HG02623 (cell line): ENCODE results near the gene CTNNA2.

ENCODE experiments used
- ATAC-seq: cut with Tn5 transposase; IDR thresholded peaks from one replicate; pipeline ENCODE4 v1.9.1; 2021; ENCODE audit warnings: moderate library complexity; ENCODE audit not compliant: unreplicated experiment

The CTNNA2 gene

GRCh38 chr2:79700651-79701050 is 187.8 kb downstream of the CTNNA2 start:
- ATAC-seq, result no peak

- no peak for ATAC-seq
Observed at GRCh38 chr2:79702905-79703304, 190.1 kb downstream of the CTNNA2 start.

GRCh38 chr2:79711098-79711497 is 198.2 kb downstream of the CTNNA2 start:
- no peak for ATAC-seq

DNA sequence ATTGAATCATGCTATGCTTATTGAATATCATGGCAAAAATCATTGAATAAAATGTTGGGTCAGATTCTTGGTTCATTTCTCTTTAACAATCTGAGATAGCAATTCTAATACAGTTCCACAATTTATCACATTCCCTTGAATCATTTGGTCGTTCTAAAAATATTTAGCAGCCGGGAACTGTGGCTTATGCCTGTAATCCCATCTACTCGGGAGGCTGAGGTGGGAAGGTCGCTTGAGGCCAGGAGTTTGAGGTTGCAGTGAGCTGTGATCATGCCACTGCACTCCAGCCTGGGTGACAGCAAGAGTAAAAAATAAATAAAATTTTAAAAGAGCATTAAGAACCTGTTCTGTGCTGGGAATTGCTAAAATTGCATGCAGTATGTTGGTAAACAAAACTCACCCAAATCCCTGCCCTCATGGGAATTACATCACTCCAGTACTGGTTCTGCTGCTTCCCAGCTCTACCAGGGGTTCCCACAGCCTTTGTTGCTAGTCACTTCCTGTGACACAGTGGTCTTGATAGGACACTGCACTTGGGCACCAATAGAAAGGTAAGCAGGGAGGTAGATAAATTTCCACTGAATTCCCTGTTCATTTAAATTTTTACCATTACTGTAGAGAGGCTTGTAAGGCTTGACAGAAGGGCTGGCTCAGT is 200.4 kb downstream of the CTNNA2 start:
- no peak for ATAC-seq

DNA sequence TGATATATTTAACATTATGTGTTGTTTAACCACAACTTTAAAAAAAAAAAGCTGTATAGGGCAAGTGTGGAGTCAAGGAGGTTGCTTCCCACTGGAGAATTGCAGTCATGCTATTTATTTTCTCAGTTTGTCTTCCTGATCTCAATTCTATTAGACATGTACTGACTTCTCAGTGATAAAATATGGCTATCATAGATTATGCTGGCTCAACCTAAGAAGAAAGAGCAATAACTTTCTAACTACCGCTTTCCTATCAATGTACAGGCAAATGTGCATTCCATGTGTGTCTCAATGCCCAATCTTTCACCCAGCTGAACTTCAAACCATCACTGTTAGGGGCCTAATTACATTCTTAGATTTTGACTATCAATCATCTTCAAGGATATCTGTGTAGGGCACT is 201.4 kb downstream of the CTNNA2 start:
- ATAC-seq, result no peak

- ATAC-seq, result no peak
Observed at GRCh38 chr2:79715338-79715737, 202.5 kb downstream of the CTNNA2 start.

GRCh38 chr2:79716266-79716665 is 203.4 kb downstream of the CTNNA2 start:
- no peak for ATAC-seq

DNA sequence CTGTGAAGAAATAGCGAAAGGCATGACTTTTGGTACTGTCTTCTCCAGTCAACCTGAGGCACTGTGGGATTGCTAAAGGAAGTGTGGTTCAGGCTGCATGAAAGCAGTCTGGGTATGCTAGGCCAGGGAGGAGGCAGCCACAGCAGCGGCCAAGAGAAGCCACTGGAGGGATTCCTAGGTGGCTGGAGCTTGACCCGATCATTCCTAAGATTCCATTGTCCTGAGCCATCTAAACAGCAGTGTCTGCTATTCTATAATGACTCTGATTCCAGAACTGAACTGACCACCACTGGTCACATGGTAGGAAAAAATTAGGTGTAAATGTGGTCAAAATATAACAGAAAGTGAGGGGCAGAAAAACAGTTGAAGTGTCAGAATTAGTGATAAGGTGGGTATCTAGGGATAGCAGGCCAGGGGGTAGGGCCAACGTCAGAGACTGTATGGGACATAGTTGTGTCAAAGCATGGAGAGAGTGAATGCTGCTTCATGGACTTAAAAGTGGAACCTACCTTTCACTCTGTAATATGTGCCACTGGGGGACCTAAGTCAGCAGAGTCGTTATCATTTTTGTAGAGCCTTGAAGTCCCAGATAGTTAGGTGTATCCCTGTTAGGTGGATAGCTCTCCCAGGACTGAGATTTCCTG is 204.6 kb downstream of the CTNNA2 start:
- no peak for ATAC-seq

GRCh38 chr2:79721061-79721460 is 208.2 kb downstream of the CTNNA2 start:
- ATAC-seq, result no peak

GRCh38 chr2:79721966-79722365 is 209.1 kb downstream of the CTNNA2 start:
- ATAC-seq, result no peak

- ATAC-seq, result no peak
Observed at GRCh38 chr2:79723830-79724229, 211.0 kb downstream of the CTNNA2 start.

GRCh38 chr2:79729532-79729931 is 216.7 kb downstream of the CTNNA2 start:
- no peak for ATAC-seq

DNA sequence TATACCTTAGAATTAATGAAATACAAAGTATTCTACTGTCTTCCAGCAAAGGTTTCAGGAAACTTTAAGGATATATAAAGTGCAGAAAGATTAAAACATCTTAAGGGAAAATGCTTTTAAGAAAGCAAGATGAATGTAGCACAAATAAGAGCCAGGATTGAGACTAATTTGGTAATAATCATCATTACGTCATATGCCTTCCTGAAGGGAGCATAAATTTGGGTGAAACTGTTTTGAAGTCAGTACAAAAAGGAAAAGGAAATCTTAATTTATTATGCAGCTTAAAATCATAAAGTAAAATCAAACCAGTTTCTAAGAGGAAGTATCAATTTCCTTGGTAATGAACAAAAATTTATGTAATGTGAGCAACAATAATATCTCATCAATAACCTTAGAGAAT is 221.7 kb downstream of the CTNNA2 start:
- ATAC-seq, result no peak

GRCh38 chr2:79740879-79741443 is 228.1 kb downstream of the CTNNA2 start:
- ATAC-seq, result no peak

DNA sequence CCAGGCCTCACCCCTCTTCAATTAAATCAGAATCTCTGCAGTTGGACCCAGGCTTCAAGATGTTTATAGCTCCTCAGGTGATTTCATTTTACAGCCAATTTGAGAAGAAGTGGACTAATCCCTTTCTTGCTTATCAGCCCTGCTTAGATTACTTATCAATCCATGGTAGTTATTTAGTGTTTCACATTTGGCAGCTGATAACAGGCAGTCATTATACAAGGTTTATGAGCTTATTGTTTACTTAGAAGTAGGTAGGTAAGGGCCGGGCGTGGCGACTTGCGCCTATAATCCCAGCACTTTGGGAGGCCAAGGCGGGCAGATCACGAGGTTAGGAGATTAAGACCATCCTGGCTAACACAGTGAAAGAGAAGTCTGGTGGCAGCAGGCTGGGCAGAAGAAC is 237.5 kb downstream of the CTNNA2 start:
- ATAC-seq, result no peak

GRCh38 chr2:79757526-79757925 is 244.7 kb downstream of the CTNNA2 start:
- ATAC-seq, result no peak

- no peak for ATAC-seq
Observed at GRCh38 chr2:79758042-79758441, 245.2 kb downstream of the CTNNA2 start.

- ATAC-seq, result no peak
Observed at GRCh38 chr2:79758749-79759282, 246.0 kb downstream of the CTNNA2 start.

DNA sequence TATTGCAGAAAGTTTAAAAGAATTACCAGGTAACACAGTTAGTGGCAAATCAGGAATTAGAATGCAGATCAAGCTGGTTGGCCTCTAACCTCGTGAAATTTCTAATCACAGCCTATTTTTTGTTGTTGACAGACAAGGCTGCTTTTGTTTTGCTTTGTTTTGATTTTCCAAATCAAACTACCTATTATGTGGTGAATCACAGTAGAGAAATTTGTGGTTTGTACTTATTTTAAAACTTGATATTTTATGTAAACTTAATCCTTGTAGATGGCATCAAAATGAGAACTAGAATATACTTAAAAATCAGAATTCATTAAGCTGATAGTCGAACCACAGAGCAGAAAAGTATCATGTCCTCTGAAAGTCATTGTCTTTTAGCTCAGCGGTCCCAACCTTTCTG is 258.1 kb downstream of the CTNNA2 start:
- no peak for ATAC-seq

DNA sequence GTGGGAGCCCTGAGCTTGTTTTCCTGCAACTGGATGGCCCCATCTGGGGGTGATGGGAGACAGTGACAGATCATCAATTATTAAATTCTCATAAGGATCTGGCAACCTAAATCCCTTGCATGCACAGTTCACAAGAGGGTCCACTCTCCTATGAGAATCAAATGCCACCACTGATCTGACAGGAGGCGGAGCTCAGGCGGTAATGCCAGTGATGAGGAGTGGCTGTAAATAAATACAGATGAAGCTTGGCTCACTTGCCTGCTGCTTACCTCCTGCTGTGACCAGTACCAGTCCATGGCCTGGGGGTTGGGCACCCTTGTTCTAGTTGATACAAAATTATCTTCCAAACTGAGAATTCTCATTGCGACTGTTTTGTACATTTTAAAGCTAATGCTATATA is 258.6 kb downstream of the CTNNA2 start:
- no peak for ATAC-seq

DNA sequence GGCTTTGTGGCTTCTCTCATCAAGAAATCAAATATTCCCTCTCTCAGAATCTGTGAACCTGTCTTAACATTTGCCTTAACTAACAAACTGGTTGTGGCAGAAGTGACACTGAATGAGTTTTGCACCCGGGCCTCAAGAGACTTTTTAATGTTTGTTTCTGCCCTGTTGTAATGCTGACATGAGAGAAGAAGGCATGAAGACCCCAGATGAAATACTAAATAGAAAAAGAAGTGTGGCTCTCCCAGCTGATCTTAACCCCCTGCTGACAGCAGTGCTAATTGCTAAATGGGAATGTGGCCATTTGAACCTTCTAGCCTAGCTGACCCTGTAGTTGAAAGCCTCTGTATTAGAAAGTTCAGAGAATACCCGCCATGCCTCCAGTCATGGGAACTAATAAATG is 261.2 kb downstream of the CTNNA2 start:
- no peak for ATAC-seq

- no peak for ATAC-seq
Observed at GRCh38 chr2:79776461-79776860, 263.6 kb downstream of the CTNNA2 start.
